Central memory CD8-positive, alpha-beta T cell (primary cell): ENCODE data around the gene USH2A.

ENCODE experiments used
- ATAC-seq: fragments of 150-1000 bp; cut with Tn5 transposase; replicated peaks from 2 replicates; pipeline ENCODE4 v1.10.0; 2022; ENCODE audit warnings: mild to moderate bottlenecking, moderate FRiP score, moderate number of reproducible peaks; ENCODE audit not compliant: poor library complexity, severe bottlenecking; ENCODE audit errors: extremely low read depth
- DNase-seq, 2 donors: peaks; one replicate each; pipeline ENCODE4 v3.0.0; 2021; ENCODE audit warnings: low spot score in 2 of 2
- H3K27ac Mint-ChIP-seq: one replicate; pipeline ENCODE4 v1.8.0; 2022; ENCODE audit warnings: low read depth, mild to moderate bottlenecking, moderate library complexity, mixed read lengths
- H3K27me3 Mint-ChIP-seq: one replicate; pipeline ENCODE4 v1.8.0; 2022; ENCODE audit warnings: mixed read lengths
- H3K36me3 Mint-ChIP-seq: one replicate; pipeline ENCODE4 v1.8.0; 2022; ENCODE audit warnings: mild to moderate bottlenecking, moderate library complexity, mixed read lengths; ENCODE audit not compliant: insufficient read depth
- H3K4me1 Mint-ChIP-seq: one replicate; pipeline ENCODE4 v1.8.0; 2022; ENCODE audit warnings: mixed read lengths
- H3K4me3 Mint-ChIP-seq: one replicate; pipeline ENCODE4 v1.8.0; 2022; ENCODE audit warnings: mild to moderate bottlenecking, moderate library complexity, mixed read lengths
- H3K9me3 Mint-ChIP-seq: one replicate; pipeline ENCODE4 v1.8.0; 2022; ENCODE audit warnings: mixed read lengths

The USH2A gene

DNA sequence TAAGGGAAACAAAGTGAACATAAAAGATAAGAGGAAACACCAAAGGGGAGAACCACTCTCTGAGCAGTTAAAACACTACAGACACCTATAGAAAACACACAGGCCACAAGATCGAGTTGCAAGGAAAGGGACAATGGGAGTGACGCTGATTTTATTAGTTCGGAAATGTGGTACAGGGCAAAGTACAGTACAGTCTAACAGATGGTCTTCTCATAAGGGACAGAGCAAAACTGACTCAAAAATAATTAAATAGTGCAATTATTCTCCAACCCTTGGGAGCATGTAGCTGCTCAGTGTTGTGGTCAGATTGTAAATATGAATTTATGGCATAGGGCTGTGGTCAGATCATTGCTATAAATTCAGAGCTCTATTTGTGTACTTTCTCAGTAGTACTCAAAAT lies 352.0 kb downstream of the USH2A start:
- DNase-seq: no peak
- Mint-ChIP-seq H3K4me1 (no peaks in the 10 kb centered on the region), H3K27me3 (no peaks in the 10 kb centered on the region), H3K4me3 (no peak overlapping the region), H3K36me3 (no peaks in the 10 kb centered on the region), H3K27ac (no peak overlapping the region), H3K9me3 (peaks cover 24% of the 10 kb centered on the region)
- no peak for ATAC-seq

DNA sequence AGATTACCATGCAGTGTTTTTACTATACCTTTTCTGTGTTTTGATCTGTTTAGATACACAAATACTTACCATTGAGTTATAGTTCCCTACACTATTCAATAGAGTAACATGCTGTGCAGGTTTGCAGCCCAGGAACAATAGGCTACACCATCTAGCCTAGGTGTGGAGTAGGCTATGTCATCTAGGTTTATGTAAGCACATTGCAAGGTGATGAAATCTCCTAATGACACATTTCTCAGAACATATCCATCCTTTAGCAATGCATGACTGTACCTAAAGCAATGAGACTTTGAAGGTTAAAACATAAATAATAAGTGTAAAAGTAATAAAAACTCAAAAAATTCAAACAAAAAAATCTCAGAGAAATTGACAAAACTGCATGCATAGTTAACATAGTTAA lies 358.6 kb downstream of the USH2A start:
- Mint-ChIP-seq H3K4me1 (no peaks in the 10 kb centered on the region), H3K36me3 (no peaks in the 10 kb centered on the region), H3K27ac (no peak overlapping the region), H3K9me3 (peaks cover 30% of the 10 kb centered on the region), H3K4me3 (no peak overlapping the region), H3K27me3 (no peaks in the 10 kb centered on the region)
- DNase-seq (no peak), ATAC-seq (no peak)

DNA sequence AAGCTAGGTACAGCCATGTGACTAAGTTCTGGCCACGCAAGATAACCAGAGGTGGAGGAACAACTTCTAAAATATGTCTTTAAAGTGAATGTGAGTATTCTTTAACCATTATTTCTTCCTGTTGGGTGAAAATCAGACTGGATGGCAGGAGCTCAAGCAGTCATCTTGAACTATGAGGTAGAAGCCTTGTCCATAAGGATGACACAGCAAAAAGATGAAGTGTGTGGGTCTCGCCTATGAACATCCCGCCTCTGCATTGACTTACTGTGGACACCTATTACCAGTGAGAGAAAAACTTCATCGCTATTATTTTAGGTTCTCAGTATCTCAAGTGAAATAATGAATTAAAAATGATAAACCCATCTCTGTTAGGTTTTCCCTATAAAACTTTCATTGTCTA lies 365.3 kb downstream of the USH2A start:
- H3K27me3 Mint-ChIP-seq: no peaks in the 10 kb centered on the region
- no peak overlapping the region for H3K4me3 Mint-ChIP-seq
- H3K9me3 Mint-ChIP-seq: peaks cover 19% of the 10 kb centered on the region
- H3K4me1 Mint-ChIP-seq: no peaks in the 10 kb centered on the region
- ATAC-seq (no peak), DNase-seq (no peak)
- peaks cover 1% of the 10 kb centered on the region for H3K36me3 Mint-ChIP-seq
- no peak overlapping the region for H3K27ac Mint-ChIP-seq

GRCh38 chr1:216057063-216057462 lies 366.2 kb downstream of the USH2A start:
- DNase-seq (no peak), ATAC-seq (no peak)
- H3K4me3 Mint-ChIP-seq: no peak overlapping the region
- no peaks in the 10 kb centered on the region for H3K4me1 Mint-ChIP-seq
- no peak overlapping the region for H3K27ac Mint-ChIP-seq
- no peaks in the 10 kb centered on the region for H3K27me3 Mint-ChIP-seq
- H3K36me3 Mint-ChIP-seq: peaks cover 1% of the 10 kb centered on the region
- peaks cover 12% of the 10 kb centered on the region for H3K9me3 Mint-ChIP-seq

- H3K4me1 Mint-ChIP-seq: no peaks in the 10 kb centered on the region
Observed at GRCh38 chr1:216055004-216055403, 368.2 kb downstream of the USH2A start.

GRCh38 chr1:216054600-216054999 lies 368.6 kb downstream of the USH2A start:
- ATAC-seq (no peak), DNase-seq (no peak)
- Mint-ChIP-seq H3K9me3 (peaks cover 20% of the 10 kb centered on the region), H3K27ac (no peak overlapping the region), H3K36me3 (peaks cover 1% of the 10 kb centered on the region), H3K4me3 (no peak overlapping the region), H3K27me3 (no peaks in the 10 kb centered on the region), H3K4me1 (no peaks in the 10 kb centered on the region)

More at GRCh38 chr1:216055004-216055403, 368.2 kb downstream of the USH2A start:
- DNase-seq (no peak), ATAC-seq (no peak)
- Mint-ChIP-seq H3K27ac (no peak overlapping the region), H3K27me3 (no peaks in the 10 kb centered on the region), H3K36me3 (peaks cover 1% of the 10 kb centered on the region), H3K9me3 (peaks cover 16% of the 10 kb centered on the region), H3K4me3 (no peak overlapping the region)

GRCh38 chr1:216051071-216051470 lies 372.2 kb downstream of the USH2A start:
- Mint-ChIP-seq H3K27me3 (no peaks in the 10 kb centered on the region), H3K27ac (no peak overlapping the region), H3K4me3 (no peak overlapping the region), H3K4me1 (no peaks in the 10 kb centered on the region), H3K9me3 (peaks cover 27% of the 10 kb centered on the region), H3K36me3 (no peaks in the 10 kb centered on the region)
- ATAC-seq (no peak), DNase-seq (no peak)

DNA sequence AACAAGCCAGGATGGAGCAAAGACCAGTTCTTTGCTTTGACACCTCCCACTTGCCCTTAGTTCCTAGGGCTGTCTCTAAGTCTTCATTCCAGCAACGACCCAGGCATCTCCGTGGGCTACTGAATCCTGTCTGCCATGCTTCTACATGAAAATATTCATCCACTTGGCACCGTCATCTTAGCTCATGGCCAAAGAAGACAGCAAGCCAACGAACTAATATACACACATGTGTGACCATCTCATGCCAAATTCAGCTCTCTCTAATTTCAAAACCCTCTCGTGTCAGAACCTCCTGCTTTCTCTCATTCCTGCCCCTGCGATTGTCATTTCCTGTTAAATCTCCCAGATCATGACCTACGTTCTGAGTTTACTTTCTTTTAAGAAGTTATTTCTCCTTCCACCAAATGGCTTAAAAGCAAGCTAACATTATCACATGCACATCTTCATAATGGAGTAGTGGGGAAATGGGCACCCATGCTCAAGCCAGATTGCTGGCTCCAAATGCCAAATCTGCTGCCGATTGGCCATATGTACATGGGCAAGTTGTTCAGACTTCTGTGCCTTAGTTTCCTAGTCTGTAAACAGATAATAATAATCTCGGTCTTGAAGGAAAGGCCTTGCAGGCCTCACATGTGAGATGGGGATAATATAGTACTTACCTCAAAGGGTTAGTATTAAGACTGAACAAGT lies 373.4 kb downstream of the USH2A start:
- Mint-ChIP-seq H3K4me3 (no peak overlapping the region), H3K36me3 (no peaks in the 10 kb centered on the region), H3K9me3 (peaks cover 24% of the 10 kb centered on the region), H3K27me3 (no peaks in the 10 kb centered on the region), H3K4me1 (no peaks in the 10 kb centered on the region), H3K27ac (no peak overlapping the region)
- ATAC-seq (no peak), DNase-seq (no peak)

- Mint-ChIP-seq H3K4me1 (no peaks in the 10 kb centered on the region), H3K36me3 (no peaks in the 10 kb centered on the region), H3K4me3 (no peak overlapping the region), H3K9me3 (peaks cover 26% of the 10 kb centered on the region), H3K27me3 (no peaks in the 10 kb centered on the region), H3K27ac (no peak overlapping the region)
- DNase-seq: no peak
- ATAC-seq: no peak
Observed at GRCh38 chr1:216047811-216048572, 375.3 kb downstream of the USH2A start.

GRCh38 chr1:216046336-216046735 lies 376.9 kb downstream of the USH2A start:
- peaks cover 26% of the 10 kb centered on the region for H3K9me3 Mint-ChIP-seq
- no peak overlapping the region for H3K27ac Mint-ChIP-seq
- H3K4me3 Mint-ChIP-seq: no peak overlapping the region
- H3K27me3 Mint-ChIP-seq: no peaks in the 10 kb centered on the region
- no peaks in the 10 kb centered on the region for H3K36me3 Mint-ChIP-seq
- no peaks in the 10 kb centered on the region for H3K4me1 Mint-ChIP-seq
- DNase-seq (no peak), ATAC-seq (no peak)

GRCh38 chr1:216045400-216045799 lies 377.8 kb downstream of the USH2A start:
- H3K9me3 Mint-ChIP-seq: peaks cover 18% of the 10 kb centered on the region
- no peak for ATAC-seq

DNA sequence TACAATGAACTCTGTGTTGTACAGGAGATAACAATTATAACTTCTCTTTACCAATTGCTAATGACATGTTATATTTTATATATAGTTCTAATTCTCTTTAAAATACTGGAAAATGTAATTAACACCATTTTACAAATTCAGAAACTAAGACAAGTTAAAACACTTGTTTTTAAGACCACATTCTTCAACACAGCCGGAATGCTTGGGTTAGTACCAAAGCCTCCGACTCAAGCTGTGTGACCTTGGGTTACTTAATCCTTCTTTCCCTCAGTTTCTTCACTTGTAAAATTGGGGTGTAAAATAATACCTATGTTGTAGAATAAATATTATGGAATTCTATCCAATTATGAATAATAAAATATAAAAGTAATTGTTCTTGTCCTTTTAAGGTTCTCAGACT lies 378.7 kb downstream of the USH2A start:
- Mint-ChIP-seq H3K27ac (no peak overlapping the region), H3K4me1 (no peaks in the 10 kb centered on the region), H3K27me3 (no peaks in the 10 kb centered on the region), H3K4me3 (no peak overlapping the region), H3K9me3 (peaks cover 12% of the 10 kb centered on the region), H3K36me3 (no peaks in the 10 kb centered on the region)
- ATAC-seq: no peak
- no peak for DNase-seq

More at GRCh38 chr1:216045400-216045799, 377.8 kb downstream of the USH2A start:
- Mint-ChIP-seq H3K36me3 (no peaks in the 10 kb centered on the region), H3K27ac (no peak overlapping the region), H3K4me1 (no peaks in the 10 kb centered on the region), H3K27me3 (no peaks in the 10 kb centered on the region), H3K4me3 (no peak overlapping the region)
- no peak for DNase-seq

DNA sequence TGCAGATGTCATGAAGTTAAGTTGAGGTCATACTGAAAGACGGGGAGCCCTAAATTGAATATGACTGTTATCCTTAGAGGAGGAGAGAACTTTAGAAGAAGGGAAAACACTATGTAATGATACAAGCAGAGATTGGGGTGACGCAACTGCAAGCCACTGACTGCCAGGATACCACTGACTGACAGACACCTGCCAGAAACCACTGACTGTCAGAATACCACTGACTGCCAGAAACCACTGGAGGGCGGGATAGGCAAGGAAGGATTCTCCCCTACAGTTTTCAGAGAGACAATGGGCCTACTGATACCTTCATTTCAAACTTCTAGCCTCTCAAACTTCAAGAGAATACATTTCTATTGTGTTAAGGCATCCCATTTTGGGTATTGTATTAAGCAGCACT lies 388.7 kb downstream of the USH2A start:
- Mint-ChIP-seq H3K9me3 (peaks cover 22% of the 10 kb centered on the region), H3K27me3 (no peaks in the 10 kb centered on the region)

More for the DNA sequence above, 388.7 kb downstream of the USH2A start:
- no peak overlapping the region for H3K4me3 Mint-ChIP-seq
- H3K4me1 Mint-ChIP-seq: no peaks in the 10 kb centered on the region
- ATAC-seq (no peak), DNase-seq (no peak)
- H3K27ac Mint-ChIP-seq: no peak overlapping the region
- peaks cover 1% of the 10 kb centered on the region for H3K36me3 Mint-ChIP-seq
